Measurements from ENCODE around the gene PUM2. TPM values are rescaled to one million over a fixed set of nuclear protein-coding genes. Genes with fewer than 3 reads are reported as not detected.
A peak's percentile ranks its signal among the peaks of the same experiment; 100 is the strongest.

Gene PUM2
- total and polyA plus RNA-seq, 2 donors from 2014 or later = 22.0 to 94.3 TPM

GRCh38 chr2:20211420-20211819 is 139.2 kb downstream of the PUM2 start:
- intact Hi-C loops (cut with DNase I) = no loop called here
- Histone ChIP-seq H3K9me3 (ENCODE audit: control insufficient read depth in 2 of 3, insufficient read depth in 1 of 3, low read length in 3 of 3) (no peaks in the 10 kb centered on the region), H3K27me3 (ENCODE audit: control insufficient read depth, insufficient read depth, low read length) (no peaks in the 10 kb centered on the region), H3K4me1 (ENCODE audit: control insufficient read depth in 2 of 3, insufficient read depth in 2 of 3, low read depth in 1 of 3, low read length in 3 of 3) (peaks cover 3 to 70% (median 46%) of the 10 kb centered on the region in 3 donors), H3K9ac (ENCODE audit: low read length in 3 of 3) (no peak overlapping the region), H3K36me3 (ENCODE audit: control insufficient read depth in 2 of 3, insufficient read depth in 3 of 3, low read length in 3 of 3) (peaks cover 0 to 9% (median 2%) of the 10 kb centered on the region in 3 donors), H3K27ac (ENCODE audit: low read depth in 2 of 2, low read length in 2 of 2) (peak overlapping the region in 1 of 2 donors; percentile 16), H3K4me3 (ENCODE audit: low read length in 3 of 3) (no peak overlapping the region)
- TF ChIP-seq CTCF (IDR thresholded peaks at IDR 0.05; ENCODE audit: borderline replicate concordance, extremely low read depth, insufficient read depth) = no peak
- no peak for DNase-seq
- no peak for FAIRE-seq

- Histone ChIP-seq H3K9me3 (ENCODE audit: control insufficient read depth in 2 of 3, insufficient read depth in 1 of 3, low read length in 3 of 3) (no peaks in the 10 kb centered on the region), H3K9ac (ENCODE audit: low read length in 3 of 3) (no peak overlapping the region), H3K36me3 (ENCODE audit: control insufficient read depth in 2 of 3, insufficient read depth in 3 of 3, low read length in 3 of 3) (peaks cover 0 to 9% (median 2%) of the 10 kb centered on the region in 3 donors), H3K27ac (ENCODE audit: low read depth in 2 of 2, low read length in 2 of 2) (no peak overlapping the region), H3K27me3 (ENCODE audit: control insufficient read depth, insufficient read depth, low read length) (no peaks in the 10 kb centered on the region), H3K4me3 (ENCODE audit: low read length in 3 of 3) (no peak overlapping the region), H3K4me1 (ENCODE audit: control insufficient read depth in 2 of 3, insufficient read depth in 2 of 3, low read depth in 1 of 3, low read length in 3 of 3) (peaks cover 3 to 65% (median 50%) of the 10 kb centered on the region in 3 donors)
- intact Hi-C loops (cut with DNase I) = no loop called here
- no peak for FAIRE-seq
- no peak for TF ChIP-seq CTCF (IDR thresholded peaks at IDR 0.05; ENCODE audit: borderline replicate concordance, extremely low read depth, insufficient read depth)
- DNase-seq = no peak
Observed at GRCh38 chr2:20210462-20210861, 140.2 kb downstream of the PUM2 start.

GRCh38 chr2:20209373-20210109 is 141.1 kb downstream of the PUM2 start:
- peak overlapping the region in 1 of 2 donors; percentile 23 for H3K27ac ChIP-seq (ENCODE audit: low read depth in 2 of 2, low read length in 2 of 2)
- no peak overlapping the region for H3K9ac ChIP-seq (ENCODE audit: low read length in 3 of 3)
- intact Hi-C loops (cut with DNase I) = no loop called here
- TF ChIP-seq CTCF (IDR thresholded peaks at IDR 0.05; ENCODE audit: borderline replicate concordance, extremely low read depth, insufficient read depth) = no peak
- H3K4me1 ChIP-seq (ENCODE audit: control insufficient read depth in 2 of 3, insufficient read depth in 2 of 3, low read depth in 1 of 3, low read length in 3 of 3) = peaks cover 3 to 59% (median 47%) of the 10 kb centered on the region in 3 donors
- FAIRE-seq (no peak), DNase-seq (no peak)
- no peak overlapping the region for H3K4me3 ChIP-seq (ENCODE audit: low read length in 3 of 3)
- H3K27me3 ChIP-seq (ENCODE audit: control insufficient read depth, insufficient read depth, low read length) = no peaks in the 10 kb centered on the region
- no peaks in the 10 kb centered on the region for H3K9me3 ChIP-seq (ENCODE audit: control insufficient read depth in 2 of 3, insufficient read depth in 1 of 3, low read length in 3 of 3)
- peaks cover 0 to 10% (median 2%) of the 10 kb centered on the region in 3 donors for H3K36me3 ChIP-seq (ENCODE audit: control insufficient read depth in 2 of 3, insufficient read depth in 3 of 3, low read length in 3 of 3)
